ENCODE results near the gene OLFML3.

Gene OLFML3

DNA sequence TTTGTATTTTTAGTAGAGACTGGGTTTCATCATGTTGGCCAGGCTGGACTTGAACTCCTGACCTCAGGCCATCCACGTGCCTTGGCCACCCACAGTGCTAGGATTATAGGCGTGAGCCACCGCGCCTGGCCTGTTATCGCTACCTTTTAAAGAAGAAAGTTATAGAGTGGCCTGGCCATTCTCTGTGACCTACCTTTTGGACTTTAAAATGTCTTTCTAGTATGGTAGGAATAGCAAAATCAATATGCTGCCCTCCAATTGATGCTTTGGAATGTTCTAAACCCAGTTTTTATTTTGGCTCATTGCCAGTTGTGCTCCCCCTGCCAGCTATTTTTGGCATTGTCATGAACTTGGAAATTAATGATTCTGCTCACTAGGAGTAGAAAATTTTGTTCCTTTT lies 30.3 kb upstream of the OLFML3 start:
- DNase-seq = peak; percentile 37

- DNase-seq = no peak
Observed at GRCh38 chr1:113950908-113951307, 28.4 kb upstream of the OLFML3 start.

DNA sequence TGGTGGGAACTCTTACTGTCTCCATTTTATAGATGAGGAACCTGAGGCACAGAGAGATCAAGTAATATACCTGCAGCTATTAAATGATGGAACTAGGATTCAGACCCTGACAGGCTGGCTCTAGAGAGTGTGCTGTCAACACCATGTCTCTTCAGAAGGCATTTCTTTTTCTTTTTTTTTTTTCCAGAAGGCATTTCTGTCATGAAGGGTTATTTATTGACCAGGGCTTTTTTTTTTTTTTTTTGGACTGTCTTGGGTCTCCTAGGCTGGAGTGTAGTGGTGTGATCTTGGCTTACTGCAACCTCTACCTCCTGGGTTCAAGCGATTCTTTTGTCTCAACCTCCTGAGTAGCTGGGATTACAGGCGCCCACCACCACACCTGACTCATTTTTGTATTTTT lies 27.6 kb upstream of the OLFML3 start:
- DNase-seq = no peak

GRCh38 chr1:113957984-113958383 lies 21.3 kb upstream of the OLFML3 start:
- DNase-seq = no peak

DNA sequence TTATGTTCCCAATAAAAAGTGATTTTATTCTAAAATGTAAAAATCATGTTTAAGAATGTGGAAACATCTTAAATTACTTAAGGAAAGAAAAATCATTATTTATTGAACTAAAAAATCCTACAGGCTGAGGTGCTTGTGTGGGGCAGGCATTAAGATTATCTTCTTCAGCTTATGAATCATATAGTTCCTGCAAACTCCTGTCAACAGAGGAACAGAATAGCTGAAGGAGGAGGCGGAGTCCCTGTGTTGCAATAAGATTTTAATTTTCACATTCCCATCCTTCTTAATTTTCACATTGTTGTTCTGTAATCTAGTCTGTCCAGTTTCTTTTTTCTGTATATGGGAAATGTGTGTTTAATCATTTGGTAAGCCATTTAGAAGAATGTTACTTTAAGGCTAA lies 20.6 kb upstream of the OLFML3 start:
- no peak for DNase-seq

- peak; percentile 32 for DNase-seq
Observed at GRCh38 chr1:113963281-113963906, 15.9 kb upstream of the OLFML3 start.

DNA sequence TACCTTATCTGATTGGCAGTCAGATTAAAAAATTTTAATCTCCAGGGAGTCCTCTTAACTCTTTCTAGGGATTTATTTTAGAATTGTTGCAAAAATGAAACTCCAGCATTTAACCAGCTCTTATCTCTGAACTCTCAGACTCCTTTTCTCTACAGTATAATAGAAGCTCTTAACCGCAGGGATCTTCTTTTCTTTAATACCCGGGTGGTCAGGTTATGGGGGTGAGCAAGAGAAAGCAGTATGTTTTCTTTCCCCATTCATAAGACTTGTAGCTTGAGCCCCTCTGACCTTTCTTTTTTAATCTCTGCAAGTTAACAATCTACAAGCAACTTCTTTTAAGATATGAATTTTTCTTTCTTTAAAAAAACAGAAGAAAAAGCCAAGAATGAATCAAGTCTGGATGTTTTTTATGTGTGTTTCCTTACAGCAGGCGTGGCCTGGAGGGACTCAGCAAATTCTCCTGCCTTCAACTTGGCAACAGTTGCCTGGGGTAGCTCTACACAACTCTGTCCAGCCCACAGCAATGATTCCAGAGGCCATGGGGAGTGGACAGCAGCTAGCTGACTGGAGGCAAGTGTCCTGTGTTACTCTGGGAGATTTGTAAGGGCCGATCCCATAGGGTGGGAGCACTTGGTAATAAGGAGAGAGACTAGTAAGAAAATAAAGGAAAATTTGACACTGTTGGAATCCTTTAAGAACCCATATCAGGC lies 13.4 kb upstream of the OLFML3 start:
- DNase-seq = no peak

DNA sequence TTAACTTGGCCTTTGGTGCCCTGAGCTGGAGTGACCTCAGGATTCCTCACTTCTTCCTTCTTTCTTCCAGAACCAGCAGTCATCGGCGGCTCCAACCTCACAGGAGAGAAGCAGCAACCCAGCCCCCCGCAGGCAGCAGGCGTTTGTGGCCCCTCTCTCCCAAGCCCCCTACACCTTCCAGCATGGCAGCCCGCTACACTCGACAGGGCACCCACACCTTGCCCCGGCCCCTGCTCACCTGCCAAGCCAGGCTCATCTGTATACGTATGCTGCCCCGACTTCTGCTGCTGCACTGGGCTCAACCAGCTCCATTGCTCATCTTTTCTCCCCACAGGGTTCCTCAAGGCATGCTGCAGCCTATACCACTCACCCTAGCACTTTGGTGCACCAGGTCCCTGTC lies 6.3 kb upstream of the OLFML3 start:
- DNase-seq = no peak

GRCh38 chr1:113975211-113975895 lies 3.9 kb upstream of the OLFML3 start:
- DNase-seq = peak; percentile 24

- DNase-seq = no peak
Observed at GRCh38 chr1:113976609-113977278, 2.5 kb upstream of the OLFML3 start.

GRCh38 chr1:113977906-113978305 lies 1.4 kb upstream of the OLFML3 start:
- DNase-seq = no peak

DNA sequence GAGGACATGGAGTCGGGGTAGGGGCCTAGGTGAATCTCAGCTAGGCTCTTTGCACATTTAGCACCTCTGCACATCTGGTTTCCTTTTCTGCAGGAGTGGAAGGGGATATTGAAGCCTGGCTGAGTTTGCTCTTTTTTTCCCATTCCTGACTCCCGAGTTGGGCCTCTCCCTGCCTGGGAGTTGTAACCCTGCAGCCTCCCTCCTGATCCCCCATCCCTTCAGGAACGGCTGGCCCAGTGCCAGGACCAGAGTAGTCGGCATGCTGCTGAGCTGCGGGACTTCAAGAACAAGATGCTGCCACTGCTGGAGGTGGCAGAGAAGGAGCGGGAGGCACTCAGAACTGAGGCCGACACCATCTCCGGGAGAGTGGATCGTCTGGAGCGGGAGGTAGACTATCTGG lies 836 bp downstream of the OLFML3 start:
- no peak for DNase-seq

- DNase-seq = no peak
Observed at GRCh38 chr1:113981962-113982931, 3.0 kb downstream of the OLFML3 start.

GRCh38 chr1:113982949-113983348 lies 3.7 kb downstream of the OLFML3 start:
- no peak for DNase-seq

- no peak for DNase-seq
Observed at GRCh38 chr1:113983391-113983790, 4.1 kb downstream of the OLFML3 start.

DNA sequence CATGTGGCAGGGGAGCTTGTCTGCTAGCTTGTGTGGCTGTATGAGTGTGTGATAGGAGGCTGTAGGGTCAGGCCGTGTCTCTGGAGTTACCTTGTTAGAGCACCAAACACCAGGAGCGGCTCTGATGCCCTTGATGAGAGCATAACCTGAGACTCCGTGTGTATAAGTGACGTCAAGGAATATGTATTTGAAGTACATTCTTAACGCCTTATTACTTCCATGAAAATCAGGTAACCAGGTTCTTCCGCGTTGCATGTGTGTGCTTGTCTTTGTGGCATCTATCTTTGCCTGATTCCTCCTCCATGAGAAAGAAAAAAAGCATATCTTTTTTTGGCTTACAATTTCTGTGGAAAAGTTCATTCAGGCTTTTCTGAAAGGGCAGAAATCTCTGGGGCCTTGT lies 4.6 kb downstream of the OLFML3 start:
- no peak for DNase-seq

DNA sequence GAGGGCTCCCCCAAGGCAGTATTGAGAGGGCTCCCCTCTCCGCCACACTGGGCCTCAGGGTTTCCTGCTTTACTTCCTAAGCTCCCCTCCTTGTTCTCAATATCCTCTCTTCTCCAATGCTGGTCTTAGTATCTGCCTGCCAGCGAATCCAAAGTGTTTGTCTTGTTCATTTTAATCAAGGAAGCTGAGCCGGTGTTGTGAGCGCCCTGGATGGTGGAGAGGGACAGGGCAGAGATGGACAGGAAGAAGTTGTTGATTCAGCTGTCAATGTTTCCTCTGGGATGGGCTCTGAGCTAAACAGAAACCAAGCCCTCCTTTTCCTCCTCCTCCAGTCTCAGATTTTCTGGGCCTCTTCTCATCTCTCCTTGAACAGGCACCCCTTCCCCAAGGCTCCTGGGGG lies 5.4 kb downstream of the OLFML3 start:
- no peak for DNase-seq

- DNase-seq = no peak
Observed at GRCh38 chr1:113986802-113987201, 7.5 kb downstream of the OLFML3 start.

DNA sequence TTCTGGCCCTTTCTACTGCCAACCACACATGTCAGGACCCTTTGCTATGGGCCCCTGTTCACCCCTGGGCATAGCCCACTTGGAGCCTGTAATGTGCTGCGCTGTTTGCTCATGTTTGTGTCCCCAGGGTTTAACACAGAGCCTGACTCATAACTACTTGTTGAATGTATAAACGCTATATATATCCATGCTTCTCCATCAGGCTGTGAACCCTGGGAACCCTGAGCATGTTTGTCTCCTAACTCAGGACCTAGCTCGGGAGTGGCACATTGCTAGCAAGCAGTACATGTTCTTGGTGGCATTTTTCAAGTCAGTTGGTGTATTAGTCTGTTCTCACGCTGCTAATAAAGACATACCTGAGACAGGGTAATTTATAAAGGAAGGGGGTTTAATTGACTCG lies 8.0 kb downstream of the OLFML3 start:
- DNase-seq = no peak

GRCh38 chr1:113990530-113990929 lies 11.3 kb downstream of the OLFML3 start:
- DNase-seq = no peak

- no peak for DNase-seq
Observed at GRCh38 chr1:113990961-113991360, 11.7 kb downstream of the OLFML3 start.

DNA sequence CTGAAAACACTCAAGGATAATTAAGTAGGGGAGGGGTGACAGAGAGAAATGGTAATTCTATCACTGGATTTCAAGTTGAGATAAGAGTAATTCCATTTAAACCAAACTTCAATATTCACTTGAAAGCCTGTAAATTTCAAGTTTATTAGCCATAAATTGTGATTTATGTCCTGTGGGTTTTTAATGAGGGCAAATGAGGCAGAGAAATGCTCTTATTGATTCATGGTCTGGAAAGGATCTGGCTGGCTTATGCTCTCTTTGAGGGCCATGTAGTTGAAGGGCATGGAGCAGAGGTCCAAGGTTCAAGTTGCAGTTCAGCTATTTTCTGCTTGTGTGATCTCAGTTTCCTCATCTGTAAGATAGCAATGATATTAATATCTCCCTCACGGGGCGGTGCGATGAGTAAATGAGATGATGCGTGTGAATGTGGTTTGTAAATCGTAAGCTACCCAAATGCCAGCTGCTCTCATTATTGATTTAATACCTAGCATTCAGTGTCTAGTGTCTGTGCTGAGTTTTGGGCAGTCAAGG lies 12.3 kb downstream of the OLFML3 start:
- no peak for DNase-seq

Measured in CD4-positive, alpha-beta T cell treated with Interleukin-10 for 1 hour (primary cell).